ENCODE measurements around the gene ZBTB7A. TPM values are rescaled to one million over a fixed set of nuclear protein-coding genes. Genes with fewer than 3 reads are reported as not detected.
"Not testable (repeated sequence)": the region's sequence is repeated elsewhere in the genome, so short reads cannot be mapped to it uniquely, and the experiment has no call there.

The ZBTB7A gene
- polyA plus RNA-seq, 3 donors: 7.2 to 9.0 (median 7.4) TPM

- DNase-seq (ENCODE audit: low read depth in 3 of 3, low spot score in 2 of 3): no peak
Observed at GRCh38 chr19:4019578-4019977, 47.1 kb downstream of the ZBTB7A start.

- no peak for DNase-seq (ENCODE audit: low read depth in 3 of 3, low spot score in 2 of 3)
Observed at GRCh38 chr19:4018775-4019504, 47.8 kb downstream of the ZBTB7A start.

- DNase-seq (ENCODE audit: low read depth in 3 of 3, low spot score in 2 of 3): no peak
Observed at GRCh38 chr19:4018140-4018613, 48.5 kb downstream of the ZBTB7A start.

GRCh38 chr19:4016903-4017638 is 49.6 kb downstream of the ZBTB7A start:
- no peak for DNase-seq (ENCODE audit: low read depth in 3 of 3, low spot score in 2 of 3)

GRCh38 chr19:4016486-4016885 is 50.2 kb downstream of the ZBTB7A start:
- DNase-seq (ENCODE audit: low read depth in 3 of 3, low spot score in 2 of 3): no peak

- peak; percentile 47 to 75 (median 60) for DNase-seq (ENCODE audit: low read depth in 3 of 3, low spot score in 2 of 3)
Observed at GRCh38 chr19:4015705-4016402, 50.8 kb downstream of the ZBTB7A start.

GRCh38 chr19:4014541-4015491 is 51.9 kb downstream of the ZBTB7A start:
- DNase-seq (ENCODE audit: low read depth in 3 of 3, low spot score in 2 of 3): no peak

- DNase-seq (ENCODE audit: low read depth in 3 of 3, low spot score in 2 of 3): no peak
Observed at GRCh38 chr19:4013886-4014540, 52.7 kb downstream of the ZBTB7A start.

GRCh38 chr19:4012975-4013634 is 53.6 kb downstream of the ZBTB7A start:
- DNase-seq (ENCODE audit: low read depth in 3 of 3, low spot score in 2 of 3): no peak

GRCh38 chr19:4012092-4012974 is 54.4 kb downstream of the ZBTB7A start:
- no peak for DNase-seq (ENCODE audit: low read depth in 3 of 3, low spot score in 2 of 3)

GRCh38 chr19:4011430-4011829 is 55.3 kb downstream of the ZBTB7A start:
- DNase-seq (ENCODE audit: low read depth in 3 of 3, low spot score in 2 of 3): not testable (repeated sequence)

GRCh38 chr19:4010808-4011110 is 55.9 kb downstream of the ZBTB7A start:
- no peak for DNase-seq (ENCODE audit: low read depth in 3 of 3, low spot score in 2 of 3)

- DNase-seq (ENCODE audit: low read depth in 3 of 3, low spot score in 2 of 3): no peak
Observed at GRCh38 chr19:4009990-4010807, 56.5 kb downstream of the ZBTB7A start.

- no peak for DNase-seq (ENCODE audit: low read depth in 3 of 3, low spot score in 2 of 3)
Observed at GRCh38 chr19:4007836-4008539, 58.7 kb downstream of the ZBTB7A start.

GRCh38 chr19:4007021-4007835 is 59.5 kb downstream of the ZBTB7A start, which contains the start of gene PIAS4:
PIAS4 (plus strand) TSS chr19:4007736; CDS start chr19:4007761, 25 bp downstream.
- peak; percentile 82 to 94 (median 88) for DNase-seq (ENCODE audit: low read depth in 3 of 3, low spot score in 2 of 3)

GRCh38 chr19:4005436-4005835 is 61.3 kb downstream of the ZBTB7A start:
- not testable (repeated sequence) for DNase-seq (ENCODE audit: low read depth in 3 of 3, low spot score in 2 of 3)

Data from right renal cortex interstitium (tissue), 3 donors.